D341Med (cell line): Measurements from ENCODE around the gene STYXL1.

ENCODE experiments used
- DNase-seq: peaks from one replicate; pipeline ENCODE4 v3.0.0; 2012; ENCODE audit warnings: low spot score

The STYXL1 gene

DNA sequence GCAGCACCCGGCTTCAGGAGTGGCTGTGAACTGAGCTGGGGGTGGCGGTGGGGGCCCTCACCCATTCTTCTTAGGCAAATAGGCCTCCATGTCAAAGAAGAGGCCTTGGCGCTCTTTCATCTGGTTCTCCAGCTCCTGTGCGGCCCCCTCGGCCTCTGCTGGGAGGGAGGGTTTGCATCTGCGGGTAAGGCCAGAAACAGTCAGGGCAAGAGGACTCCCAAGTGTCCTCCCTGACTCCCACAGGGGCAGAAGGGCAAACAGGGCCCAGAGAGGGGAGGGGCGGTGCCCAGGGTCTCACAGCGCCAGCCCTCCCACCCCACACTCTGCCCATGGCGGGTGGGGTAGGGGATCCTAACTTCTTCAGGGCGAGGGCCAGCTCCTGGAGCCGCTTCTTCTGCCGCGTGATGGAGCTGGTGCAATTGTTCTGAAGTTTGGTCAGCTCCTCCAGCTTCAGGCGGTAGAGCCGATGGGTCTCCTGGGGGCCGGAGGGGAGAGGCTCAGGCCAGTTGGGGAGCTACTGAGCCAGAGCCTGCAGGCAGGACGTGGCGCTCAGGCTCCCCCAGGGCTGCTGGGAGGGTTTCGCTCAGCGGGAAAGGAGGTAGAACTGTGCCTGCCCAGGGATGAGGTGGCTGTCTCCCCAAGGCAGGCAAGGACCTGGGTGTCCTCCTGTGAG, 55.6 kb downstream of the STYXL1 start:
- peak; percentile 28 for DNase-seq

DNA sequence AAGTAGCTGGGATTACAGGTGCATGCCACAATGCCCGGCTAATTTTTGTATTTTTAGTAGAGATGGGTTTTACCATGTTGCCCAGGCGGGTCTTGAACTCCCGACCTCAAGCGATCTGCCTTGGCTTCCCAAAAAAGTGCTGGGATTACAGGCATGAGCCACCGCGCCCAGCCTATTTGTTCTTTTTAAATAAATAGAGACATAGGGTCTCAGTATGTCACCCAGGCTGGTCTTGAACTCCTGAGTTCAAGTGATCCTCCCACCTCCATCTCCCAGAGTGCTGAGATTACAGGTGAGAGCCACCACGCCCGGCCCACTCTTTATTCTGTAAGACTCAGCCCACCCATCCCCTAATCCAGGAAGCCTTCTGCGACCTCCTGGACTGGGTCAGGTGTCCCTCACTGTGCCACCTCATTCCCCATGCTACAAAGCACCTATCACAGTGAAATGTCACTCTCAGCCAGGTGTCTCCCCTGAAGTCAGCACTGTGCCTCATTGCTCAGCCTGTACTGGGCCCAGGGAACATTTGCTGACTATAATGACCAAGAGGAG, 56.2 kb downstream of the STYXL1 start:
- no peak for DNase-seq

DNA sequence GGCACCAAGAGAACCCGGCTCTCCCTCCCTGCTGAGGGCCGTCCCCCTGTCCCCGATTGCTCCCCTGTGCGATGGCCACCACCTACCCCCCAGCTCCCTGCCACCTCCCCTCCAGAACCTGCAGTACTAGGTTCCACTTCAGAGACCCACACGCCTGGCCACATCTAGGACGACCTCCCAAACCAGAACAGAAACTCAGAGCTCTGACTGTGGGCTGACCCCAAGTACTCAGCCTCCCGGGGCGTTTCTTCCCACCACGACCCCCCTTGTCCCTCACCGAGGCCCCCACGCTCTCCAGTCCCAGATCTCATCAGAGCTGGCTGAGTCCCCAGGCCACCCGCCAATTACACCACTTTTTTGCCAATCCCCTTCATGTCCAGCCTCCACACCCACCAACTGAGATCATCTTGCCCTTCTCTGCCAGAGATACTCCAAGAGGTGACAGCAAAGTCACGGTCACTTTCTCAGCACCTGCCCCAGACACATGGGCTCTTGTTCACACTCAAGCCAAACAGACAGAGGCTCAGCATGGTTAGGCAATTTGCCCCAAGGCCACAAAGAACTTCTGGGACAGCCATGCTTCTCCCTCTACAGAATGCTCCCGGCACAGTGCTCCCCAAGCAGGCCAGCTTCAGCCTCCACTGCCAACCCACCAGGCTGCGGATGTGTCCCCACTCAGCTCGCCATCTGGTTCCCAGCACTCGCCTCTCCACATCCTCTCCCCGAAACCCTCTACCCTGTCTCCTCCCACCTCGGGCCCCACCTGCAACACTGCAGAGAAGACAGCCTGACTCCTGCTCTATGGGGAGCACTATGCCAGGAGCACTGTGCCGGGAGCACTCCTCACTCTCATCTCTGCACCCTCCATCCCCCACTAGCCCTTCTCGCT, 58.1 kb downstream of the STYXL1 start:
- peak; percentile 27 for DNase-seq

DNA sequence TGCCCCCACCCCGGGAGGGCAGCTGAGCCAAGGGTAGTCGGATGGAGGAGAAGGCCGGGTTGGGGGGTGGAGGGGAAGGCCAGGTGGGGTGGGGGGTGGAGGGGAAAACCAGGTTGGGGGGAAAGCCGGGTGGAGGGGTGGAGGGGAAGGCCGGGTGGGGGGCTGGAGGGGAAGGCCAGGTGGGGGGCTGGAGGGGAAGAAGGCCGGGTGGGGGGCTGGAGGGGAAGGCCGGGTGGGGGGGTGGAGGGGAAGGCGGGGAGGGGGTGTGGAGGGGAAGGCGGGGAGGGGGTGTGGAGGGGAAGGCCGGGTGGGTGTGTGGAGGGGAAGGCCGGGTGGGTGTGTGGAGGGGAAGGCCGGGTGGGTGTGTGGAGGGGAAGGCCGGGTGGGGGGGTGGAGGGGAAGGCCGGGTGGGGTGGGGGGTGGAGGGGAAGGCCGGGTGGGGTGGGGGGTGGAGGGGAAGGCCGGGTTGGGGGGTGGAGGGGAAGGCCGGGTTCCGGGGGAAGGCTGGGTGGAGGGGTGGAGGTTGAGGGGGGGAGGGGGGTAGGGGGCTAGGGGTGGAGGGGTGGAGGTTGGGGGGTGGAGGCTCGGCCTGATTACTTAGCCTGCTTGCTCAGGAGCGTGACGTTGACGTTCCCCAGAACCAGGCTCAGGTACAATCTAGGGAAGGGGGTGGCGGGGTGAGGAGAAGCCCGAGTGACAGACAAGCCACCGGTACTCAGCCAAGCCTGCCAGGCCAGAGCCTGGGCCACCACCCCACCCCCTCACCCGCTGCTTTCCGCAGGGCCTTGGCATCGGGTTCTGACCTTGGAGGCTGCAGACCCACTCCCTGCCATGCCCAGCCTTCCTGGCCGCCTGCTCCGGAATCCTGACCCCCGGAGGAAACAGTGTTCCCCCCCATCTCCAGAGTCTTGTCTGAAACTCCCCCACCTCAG, 59.0 kb downstream of the STYXL1 start:
- peak; percentile 31 for DNase-seq

DNA sequence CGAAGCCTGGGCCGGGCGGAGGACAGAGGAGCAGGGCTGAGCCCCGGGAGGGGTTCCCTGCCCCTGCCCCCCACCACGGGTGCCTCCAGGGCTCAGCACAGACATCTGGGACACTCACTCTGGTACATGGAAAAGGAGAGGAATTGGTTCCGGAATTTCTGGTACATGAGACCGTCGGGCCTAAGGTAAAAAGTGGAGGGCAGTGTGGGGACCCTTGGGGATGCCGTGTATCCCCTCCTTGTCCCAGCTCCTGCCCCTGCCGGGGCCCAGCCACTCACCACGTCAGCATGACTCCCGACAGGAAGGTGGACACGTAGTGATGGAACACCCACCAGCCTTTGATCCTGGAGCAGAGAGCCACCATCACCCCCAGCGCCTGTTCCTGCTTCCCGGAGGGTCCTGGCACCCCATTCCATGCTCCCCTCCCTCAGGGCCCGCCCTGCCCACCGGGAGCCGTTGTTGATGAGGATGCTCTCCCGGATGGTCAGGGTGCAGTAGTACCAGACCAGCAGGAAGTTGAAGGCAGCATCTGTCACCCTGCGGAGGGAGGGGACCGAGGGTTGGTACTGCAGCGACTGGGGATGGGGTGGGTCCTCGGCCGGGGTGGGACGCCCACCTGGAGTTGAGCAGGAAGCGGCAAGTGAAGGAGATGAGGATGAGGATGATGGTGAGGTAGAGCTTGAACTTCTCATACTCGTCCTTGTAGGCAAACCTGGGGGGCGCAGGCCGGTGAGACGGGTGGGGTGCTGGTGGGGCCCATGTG, 59.8 kb downstream of the STYXL1 start:
- no peak for DNase-seq

DNA sequence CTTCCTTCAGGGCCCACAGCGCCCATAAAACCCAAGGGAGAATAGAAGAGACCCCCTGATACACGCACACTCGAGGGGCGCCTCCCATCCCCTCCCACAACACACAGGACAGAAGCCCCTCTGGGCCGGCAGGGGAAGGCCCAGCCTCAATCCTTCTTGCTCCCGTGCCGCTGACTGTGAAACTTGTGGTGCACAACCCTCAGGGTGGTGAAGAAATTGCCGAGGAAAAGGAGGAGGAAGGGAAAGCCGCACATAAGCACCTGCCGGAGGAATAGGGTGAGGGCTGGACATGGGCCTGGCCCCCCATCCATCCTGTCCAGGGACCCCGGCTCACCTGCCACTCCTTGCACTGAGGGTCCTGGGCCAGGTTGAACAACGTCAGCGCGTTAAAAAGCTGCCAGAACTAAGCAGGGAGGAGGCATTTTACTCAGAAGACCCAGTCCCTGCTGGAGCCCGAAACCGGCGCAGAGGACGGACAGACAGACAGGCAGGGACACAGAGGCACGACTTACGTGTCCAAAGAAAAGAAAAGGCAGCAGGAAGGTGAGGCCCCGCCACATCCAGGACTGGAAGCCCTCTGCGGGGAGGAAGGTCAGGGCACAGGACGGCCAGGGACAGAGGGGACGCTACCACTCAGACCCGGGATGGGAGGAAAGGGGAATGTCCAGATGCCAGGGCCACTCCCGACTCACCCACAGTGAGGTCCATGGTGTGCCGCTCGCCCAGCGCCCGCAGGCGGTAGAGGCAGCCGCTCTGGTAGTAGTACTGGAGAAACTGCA, 60.6 kb downstream of the STYXL1 start:
- peak; percentile 8 for DNase-seq

DNA sequence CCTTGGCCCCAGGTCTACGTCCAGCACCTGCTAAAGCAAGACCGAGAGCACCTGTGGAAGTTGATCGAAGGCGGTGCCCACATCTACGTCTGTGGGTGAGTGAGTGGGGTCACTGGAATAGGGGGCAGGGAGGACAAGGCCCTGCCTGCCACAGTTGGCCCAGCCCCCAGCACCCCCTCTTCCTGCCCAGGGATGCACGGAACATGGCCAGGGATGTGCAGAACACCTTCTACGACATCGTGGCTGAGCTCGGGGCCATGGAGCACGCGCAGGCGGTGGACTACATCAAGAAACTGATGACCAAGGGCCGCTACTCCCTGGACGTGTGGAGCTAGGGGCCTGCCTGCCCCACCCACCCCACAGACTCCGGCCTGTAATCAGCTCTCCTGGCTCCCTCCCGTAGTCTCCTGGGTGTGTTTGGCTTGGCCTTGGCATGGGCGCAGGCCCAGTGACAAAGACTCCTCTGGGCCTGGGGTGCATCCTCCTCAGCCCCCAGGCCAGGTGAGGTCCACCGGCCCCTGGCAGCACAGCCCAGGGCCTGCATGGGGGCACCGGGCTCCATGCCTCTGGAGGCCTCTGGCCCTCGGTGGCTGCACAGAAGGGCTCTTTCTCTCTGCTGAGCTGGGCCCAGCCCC, 61.5 kb downstream of the STYXL1 start:
- peak; percentile 22 for DNase-seq

DNA sequence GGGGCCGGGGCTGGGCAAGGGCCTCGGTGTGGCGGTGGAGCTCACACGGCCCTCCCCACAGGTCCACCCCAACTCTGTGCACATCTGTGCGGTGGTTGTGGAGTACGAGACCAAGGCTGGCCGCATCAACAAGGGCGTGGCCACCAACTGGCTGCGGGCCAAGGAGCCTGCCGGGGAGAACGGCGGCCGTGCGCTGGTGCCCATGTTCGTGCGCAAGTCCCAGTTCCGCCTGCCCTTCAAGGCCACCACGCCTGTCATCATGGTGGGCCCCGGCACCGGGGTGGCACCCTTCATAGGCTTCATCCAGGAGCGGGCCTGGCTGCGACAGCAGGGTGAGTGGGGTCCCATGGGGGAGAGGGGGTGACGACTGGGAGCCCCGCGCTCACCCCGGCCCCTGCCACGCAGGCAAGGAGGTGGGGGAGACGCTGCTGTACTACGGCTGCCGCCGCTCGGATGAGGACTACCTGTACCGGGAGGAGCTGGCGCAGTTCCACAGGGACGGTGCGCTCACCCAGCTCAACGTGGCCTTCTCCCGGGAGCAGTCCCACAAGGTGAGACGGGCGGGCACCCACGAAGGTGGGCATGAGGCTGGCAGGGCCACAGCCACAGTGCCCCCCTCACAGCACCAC, 62.2 kb downstream of the STYXL1 start:
- no peak for DNase-seq

DNA sequence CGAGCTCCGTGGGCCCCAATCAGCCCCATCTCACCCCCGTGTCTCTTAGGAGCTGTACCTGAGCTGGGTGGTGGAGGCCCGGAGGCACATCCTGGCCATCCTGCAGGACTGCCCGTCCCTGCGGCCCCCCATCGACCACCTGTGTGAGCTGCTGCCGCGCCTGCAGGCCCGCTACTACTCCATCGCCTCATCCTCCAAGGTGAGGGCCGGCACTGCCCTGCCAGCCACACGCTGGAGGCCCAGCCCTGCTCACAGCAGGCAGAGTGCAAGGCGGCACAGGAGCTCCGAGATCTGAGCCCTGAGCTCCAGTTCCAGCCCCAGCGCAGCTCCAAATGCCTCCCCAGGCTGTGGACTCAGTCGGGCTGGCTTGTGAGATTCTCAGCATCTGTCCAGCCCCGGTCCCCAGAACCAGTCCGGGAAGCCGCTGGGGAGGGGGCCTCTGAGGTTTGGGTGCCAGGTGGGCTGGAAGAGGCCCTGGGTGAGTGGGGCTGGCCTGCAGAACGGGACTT, 62.7 kb downstream of the STYXL1 start:
- DNase-seq: peak; percentile 30

DNA sequence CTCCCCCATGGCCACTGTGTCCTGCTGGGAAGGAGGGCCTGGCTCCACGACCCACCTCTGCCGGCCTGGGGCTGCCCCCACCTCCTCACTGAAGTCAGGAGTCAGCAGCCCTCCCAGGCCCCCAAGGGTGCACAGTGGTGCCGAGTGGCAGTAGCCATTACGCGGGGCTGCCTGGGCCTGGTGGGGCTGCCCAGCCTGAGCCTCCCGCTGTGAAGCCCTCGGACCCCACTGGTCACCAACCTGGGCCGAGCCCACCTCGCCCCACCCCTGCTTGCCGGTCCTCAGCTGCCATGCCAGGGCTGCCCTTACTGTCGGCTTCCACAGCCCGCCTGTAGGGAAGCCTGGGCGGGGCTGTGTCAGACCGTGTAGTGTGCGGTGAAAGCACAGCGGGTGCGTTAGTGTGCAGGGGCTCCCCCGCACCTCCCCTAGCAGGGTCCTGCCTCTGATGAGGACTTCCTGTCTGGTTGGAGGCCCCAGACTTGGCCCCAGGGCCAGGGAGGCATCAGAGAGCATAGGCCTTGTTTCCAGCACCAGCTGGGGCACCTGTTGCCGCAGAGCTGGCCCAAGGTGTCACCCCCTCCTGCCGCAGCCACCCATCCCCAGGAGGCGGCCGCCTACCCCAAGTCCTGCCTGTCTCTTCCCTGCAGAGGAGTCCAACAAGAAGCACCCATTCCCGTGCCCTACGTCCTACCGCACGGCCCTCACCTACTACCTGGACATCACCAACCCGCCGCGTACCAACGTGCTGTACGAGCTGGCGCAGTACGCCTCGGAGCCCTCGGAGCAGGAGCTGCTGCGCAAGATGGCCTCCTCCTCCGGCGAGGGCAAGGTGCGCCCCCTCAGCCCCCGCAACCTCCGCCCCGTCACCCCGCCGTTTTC, 63.4 kb downstream of the STYXL1 start:
- DNase-seq: peak; percentile 17

DNA sequence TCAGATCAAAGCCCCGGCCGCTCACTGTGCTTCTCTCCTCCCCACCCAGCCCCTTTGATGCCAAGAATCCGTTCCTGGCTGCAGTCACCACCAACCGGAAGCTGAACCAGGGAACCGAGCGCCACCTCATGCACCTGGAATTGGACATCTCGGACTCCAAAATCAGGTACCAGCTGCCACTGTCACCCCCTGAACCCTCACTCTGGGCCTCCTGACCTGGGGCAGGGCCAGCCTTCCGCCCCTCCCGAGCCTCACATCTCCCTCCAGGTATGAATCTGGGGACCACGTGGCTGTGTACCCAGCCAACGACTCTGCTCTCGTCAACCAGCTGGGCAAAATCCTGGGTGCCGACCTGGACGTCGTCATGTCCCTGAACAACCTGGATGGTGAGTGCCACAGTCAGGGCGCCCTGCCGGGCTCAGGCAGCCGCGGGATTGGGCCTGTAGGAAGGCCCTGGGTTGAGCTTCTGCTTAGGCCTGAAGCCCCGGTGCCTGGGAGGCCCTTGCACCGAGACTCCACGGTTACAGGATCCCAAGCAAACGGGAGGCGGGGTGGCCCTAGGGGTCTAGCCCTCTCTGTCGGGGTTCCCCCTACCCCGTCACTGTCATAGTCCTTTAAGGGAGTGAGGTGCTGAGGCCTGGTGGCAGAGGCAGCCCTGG, 64.2 kb downstream of the STYXL1 start:
- DNase-seq: peak; percentile 18

DNA sequence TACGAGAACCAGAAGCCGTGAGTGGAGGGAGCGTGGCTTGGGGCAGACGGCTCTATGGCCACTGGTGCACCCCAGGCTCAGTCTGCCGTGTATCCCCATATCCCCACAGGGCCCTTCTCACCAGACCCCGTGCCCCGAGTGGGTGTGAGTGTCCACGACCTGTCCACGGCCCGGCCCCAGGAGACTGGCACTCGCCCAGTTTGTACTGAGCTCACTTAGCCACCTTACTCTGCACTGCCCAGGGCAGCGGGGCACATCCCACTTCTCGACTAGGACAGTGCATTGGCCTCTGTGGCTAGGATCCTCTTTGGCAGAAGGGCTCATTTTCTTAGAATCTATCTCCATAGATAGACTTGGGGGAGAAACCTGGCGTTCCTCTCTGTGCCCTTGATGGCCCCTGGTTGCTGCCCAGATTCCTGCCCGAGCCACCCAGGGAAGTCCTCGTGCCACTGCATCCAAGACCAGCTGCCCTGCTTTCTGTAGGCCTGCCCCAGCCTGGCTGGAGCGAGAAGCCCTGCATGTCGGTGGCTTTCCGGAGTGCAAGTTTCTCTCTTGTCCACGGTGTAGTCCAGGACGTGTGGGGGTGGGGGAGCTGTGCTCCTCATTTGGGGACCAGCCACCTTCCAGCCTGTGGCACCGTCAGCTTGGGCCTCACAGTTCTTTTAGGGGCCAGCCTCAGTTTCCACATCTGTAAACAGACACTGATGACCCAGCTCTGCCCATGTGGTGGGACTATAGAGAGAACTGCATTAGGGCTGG, 65.3 kb downstream of the STYXL1 start:
- peak; percentile 17 for DNase-seq

DNA sequence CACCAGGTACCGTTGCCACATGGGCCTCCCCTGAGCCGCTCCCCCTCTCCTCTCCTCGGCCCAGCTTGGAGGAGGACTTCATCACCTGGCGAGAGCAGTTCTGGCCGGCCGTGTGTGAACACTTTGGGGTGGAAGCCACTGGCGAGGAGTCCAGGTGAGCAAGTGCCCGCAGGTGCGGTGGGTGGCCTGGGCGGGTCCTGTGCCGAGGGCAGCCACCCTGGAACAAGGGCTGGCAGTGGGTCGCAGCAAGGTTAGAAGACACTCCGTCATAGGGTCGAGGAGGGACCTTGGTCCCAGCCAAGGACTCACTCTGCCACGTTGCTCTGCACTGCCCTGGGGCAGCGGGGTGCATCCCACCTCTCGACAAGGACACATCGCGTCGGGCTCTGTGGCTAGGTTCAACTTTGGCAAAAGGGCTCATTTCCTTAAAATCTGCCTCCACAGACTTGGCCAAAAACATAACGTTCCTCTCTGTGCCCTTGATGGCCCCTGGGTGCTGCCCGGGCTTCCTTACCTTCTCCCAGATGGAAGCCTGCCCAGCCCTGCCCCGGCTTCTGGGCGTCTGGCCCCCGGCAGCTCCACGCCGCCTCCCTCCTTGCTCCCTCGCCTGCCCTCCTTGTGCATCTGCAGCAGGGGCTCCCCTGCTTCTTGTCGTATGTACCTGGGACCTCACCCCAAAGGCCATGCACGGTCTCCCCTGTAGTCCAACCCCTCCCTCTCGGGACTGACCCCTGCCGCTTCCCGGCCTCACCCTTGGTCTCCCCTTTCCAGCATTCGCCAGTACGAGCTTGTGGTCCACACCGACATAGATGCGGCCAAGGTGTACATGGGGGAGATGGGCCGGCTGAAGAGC, 66.1 kb downstream of the STYXL1 start:
- peak; percentile 21 for DNase-seq

DNA sequence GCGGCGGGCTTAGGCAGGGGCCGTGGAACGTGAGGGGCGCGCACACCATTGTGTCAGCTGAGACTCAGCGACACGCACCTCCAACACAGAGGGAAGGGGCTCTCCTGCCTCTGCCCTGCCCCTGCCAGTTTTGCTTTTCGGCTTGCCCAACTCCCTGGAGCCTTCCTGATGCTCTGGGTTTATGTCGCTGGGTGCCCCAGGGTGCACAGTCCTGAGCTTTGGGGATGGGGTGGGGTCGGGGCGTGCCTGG, 66.7 kb downstream of the STYXL1 start:
- DNase-seq: peak; percentile 24

DNA sequence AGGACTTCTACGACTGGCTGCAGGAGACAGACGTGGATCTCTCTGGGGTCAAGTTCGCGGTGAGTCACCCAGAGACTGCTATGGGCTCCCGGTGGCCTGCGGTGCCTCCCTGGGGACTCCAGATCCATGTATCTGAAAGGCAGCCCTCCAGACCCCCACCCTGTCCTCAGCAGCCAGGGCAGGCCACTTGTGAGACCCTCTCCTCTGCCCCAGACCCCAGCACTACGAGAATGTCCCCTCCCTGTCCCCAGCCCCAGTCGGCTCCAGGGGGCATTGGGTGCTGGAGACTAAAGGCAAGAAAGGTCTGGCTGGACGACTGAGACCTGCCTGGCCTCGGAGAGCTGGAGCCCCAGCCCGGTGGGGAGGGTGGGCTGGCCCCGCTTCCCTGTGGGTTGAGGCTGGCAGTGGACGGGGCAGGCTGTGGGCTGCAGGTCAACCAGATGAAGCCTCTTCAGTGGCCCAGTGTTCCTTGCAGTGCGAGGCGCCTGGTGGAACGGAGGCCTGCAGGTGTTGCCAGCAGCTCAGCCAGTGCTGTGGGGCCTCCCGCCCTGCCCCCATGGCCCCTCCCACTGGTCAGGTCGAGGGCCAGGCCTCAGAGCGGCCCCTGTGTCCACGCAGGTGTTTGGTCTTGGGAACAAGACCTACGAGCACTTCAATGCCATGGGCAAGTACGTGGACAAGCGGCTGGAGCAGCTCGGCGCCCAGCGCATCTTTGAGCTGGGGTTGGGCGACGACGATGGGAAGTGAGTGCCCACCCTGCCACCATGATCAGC, 67.2 kb downstream of the STYXL1 start:
- peak; percentile 28 for DNase-seq
